BE2C (cell line): ENCODE measurements around the gene ITK.

Experiments used
- DNase-seq: peaks from one replicate; pipeline ENCODE4 v3.0.0-alpha.2; 2020
- H3K27me3 ChIP-seq: fragments of 250-450 bp; sonication (Bioruptor Pico); 2 replicates; pipeline ENCODE4 v1.5.1; 2020; ENCODE audit warnings: mild to moderate bottlenecking
- H3K36me3 ChIP-seq: fragments of 250-450 bp; sonication (Bioruptor Pico); 2 replicates; pipeline ENCODE4 v1.5.1; 2020; ENCODE audit warnings: mild to moderate bottlenecking
- H3K4me1 ChIP-seq: fragments of 250-450 bp; sonication (Bioruptor Pico); 2 replicates; pipeline ENCODE4 v1.5.1; 2020
- H3K4me3 ChIP-seq: 2 replicates; pipeline ENCODE4 v1.5.1; 2011; ENCODE audit warnings: low read depth, low read length
- H3K9me3 ChIP-seq: fragments of 250-450 bp; sonication (Bioruptor Pico); 2 replicates; pipeline ENCODE4 v1.5.1; 2020
- TF ChIP-seq, protein P1 (sequence below): IDR thresholded peaks from 2 replicates; pipeline ENCODE4 v1.5.1; 2012; ENCODE audit warnings: mild to moderate bottlenecking, low read depth, low read length

ITK gene

DNA sequence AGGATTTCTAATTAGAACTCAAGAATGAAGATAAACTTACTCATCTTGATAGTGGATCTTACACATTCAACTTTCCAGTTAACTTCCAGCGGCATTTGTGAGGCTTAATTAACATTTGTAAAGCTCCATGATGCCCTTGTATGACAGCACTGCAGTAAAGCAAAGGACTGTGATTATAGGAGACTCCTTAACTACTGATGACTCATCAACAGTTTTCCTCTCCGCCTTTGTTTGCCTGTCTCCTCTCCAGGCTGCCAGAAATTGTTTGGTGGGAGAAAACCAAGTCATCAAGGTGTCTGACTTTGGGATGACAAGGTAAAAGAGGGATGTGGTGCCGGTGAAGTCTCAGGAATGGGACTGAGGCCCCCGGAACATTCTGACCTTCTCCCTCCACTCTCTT lies 64.8 kb downstream of the ITK start:
- no peak for DNase-seq
- H3K4me3 ChIP-seq: no peak overlapping the region
- H3K36me3 ChIP-seq: no peaks in the 10 kb centered on the region
- TF ChIP-seq, protein P1, sequence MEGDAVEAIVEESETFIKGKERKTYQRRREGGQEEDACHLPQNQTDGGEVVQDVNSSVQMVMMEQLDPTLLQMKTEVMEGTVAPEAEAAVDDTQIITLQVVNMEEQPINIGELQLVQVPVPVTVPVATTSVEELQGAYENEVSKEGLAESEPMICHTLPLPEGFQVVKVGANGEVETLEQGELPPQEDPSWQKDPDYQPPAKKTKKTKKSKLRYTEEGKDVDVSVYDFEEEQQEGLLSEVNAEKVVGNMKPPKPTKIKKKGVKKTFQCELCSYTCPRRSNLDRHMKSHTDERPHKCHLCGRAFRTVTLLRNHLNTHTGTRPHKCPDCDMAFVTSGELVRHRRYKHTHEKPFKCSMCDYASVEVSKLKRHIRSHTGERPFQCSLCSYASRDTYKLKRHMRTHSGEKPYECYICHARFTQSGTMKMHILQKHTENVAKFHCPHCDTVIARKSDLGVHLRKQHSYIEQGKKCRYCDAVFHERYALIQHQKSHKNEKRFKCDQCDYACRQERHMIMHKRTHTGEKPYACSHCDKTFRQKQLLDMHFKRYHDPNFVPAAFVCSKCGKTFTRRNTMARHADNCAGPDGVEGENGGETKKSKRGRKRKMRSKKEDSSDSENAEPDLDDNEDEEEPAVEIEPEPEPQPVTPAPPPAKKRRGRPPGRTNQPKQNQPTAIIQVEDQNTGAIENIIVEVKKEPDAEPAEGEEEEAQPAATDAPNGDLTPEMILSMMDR: no peak
- H3K9me3 ChIP-seq: no peaks in the 10 kb centered on the region; the same call in 1 of the 2 replicates
- H3K4me1 ChIP-seq: no peaks in the 10 kb centered on the region
- peaks cover 7% of the 10 kb centered on the region for H3K27me3 ChIP-seq

DNA sequence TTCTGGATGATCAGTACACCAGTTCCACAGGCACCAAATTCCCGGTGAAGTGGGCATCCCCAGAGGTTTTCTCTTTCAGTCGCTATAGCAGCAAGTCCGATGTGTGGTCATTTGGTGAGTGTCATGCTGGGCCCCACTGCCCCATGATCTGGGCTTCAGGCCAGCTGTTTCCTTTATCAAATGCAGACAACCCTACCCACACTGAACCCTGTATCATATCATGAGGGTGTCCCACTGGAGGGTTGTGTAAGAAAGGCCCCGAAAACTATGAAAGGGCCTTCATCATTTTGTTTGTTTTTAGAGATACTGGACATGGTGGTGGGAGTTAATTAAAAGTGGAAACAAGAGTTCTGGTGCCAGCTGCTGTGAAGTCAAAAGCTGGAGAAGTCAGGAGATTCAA lies 65.2 kb downstream of the ITK start:
- Histone ChIP-seq H3K36me3 (no peaks in the 10 kb centered on the region), H3K9me3 (no peaks in the 10 kb centered on the region; the same call in 1 of the 2 replicates), H3K27me3 (peaks cover 7% of the 10 kb centered on the region), H3K4me3 (no peak overlapping the region), H3K4me1 (no peaks in the 10 kb centered on the region)
- TF ChIP-seq, protein P1: no peak
- DNase-seq: no peak

DNA sequence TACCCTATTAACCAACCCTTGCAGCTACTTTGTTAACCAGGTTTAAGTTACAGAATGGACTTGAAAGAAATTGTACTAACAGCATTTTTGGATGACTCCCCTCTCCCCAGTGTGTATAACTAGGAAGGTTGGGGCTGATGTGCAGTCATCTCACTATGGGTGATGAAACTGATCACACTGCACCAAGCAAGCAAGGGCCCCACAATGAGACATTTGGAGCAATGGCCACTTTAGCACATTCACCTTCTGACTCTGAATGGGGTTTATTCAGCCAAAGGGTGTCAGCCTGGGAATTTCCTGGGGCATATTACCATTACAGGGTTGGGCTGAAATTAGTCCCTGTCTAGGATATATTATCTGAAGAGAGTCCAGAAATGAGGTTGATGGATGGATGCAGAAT lies 66.6 kb downstream of the ITK start:
- TF ChIP-seq, protein P1: no peak
- H3K36me3 ChIP-seq: no peaks in the 10 kb centered on the region
- DNase-seq: no peak
- no peaks in the 10 kb centered on the region for H3K9me3 ChIP-seq
- peaks cover 7% of the 10 kb centered on the region for H3K27me3 ChIP-seq
- no peaks in the 10 kb centered on the region for H3K4me1 ChIP-seq
- no peak overlapping the region for H3K4me3 ChIP-seq

DNA sequence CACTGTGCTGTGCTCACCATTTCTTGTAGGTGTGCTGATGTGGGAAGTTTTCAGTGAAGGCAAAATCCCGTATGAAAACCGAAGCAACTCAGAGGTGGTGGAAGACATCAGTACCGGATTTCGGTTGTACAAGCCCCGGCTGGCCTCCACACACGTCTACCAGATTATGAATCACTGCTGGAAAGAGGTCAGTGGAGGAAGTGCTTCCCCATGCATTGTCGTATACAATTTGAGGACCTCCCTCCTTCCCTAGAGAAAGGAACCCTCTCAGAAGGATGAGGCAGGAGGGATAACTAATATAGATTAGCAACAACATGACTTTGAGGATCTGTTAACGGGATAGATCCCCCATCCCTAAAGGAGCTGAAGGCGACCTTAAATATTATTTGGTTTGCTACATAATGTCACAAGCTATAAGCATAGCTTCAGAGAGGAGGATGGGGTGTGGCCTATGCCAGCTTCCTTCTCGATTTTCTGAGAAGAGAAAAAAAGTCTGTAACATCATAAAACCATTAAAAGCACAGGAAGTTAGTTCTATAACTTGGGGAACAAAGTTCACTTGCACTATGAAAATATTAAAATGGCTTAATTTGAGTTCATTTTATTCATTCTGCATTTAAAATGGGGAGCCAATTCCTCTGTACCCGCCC lies 68.3 kb downstream of the ITK start:
- Histone ChIP-seq H3K9me3 (no peaks in the 10 kb centered on the region), H3K27me3 (peaks cover 7% of the 10 kb centered on the region), H3K36me3 (no peaks in the 10 kb centered on the region), H3K4me1 (no peaks in the 10 kb centered on the region), H3K4me3 (no peak overlapping the region)
- TF ChIP-seq, protein P1: no peak
- DNase-seq: no peak

DNA sequence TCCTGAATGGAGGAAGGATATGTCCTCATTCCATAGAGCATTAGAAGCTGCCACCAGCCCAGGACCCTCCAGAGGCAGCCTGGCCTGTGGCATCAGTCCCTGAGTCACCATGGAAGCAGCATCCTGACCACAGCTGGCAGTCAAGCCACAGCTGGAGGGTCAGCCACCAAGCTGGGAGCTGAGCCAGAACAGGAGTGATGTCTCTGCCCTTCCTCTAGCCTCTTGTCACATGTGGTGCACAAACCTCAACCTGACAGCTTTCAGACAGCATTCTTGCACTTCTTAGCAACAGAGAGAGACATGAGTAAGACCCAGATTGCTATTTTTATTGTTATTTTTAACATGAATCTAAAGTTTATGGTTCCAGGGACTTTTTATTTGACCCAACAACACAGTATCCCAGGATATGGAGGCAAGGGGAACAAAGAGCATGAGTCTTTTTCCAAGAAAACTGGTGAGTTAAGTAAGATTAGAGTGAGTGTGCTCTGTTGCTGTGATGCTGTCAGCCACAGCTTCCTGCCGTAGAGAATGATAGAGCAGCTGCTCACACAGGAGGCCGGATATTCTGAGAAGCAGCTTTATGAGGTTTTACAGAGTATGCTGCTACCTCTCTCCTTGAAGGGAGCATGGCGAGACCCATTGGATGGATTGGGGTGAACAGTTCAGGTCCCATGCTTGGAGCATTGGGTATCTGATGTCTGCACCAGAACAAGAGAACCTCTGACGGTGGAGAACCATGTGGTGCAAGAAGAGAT lies 72.2 kb downstream of the ITK start:
- Histone ChIP-seq H3K4me3 (no peak overlapping the region), H3K27me3 (peaks cover 9% of the 10 kb centered on the region), H3K36me3 (no peaks in the 10 kb centered on the region), H3K9me3 (no peaks in the 10 kb centered on the region), H3K4me1 (no peaks in the 10 kb centered on the region)
- TF ChIP-seq, protein P1: no peak
- no peak for DNase-seq

DNA sequence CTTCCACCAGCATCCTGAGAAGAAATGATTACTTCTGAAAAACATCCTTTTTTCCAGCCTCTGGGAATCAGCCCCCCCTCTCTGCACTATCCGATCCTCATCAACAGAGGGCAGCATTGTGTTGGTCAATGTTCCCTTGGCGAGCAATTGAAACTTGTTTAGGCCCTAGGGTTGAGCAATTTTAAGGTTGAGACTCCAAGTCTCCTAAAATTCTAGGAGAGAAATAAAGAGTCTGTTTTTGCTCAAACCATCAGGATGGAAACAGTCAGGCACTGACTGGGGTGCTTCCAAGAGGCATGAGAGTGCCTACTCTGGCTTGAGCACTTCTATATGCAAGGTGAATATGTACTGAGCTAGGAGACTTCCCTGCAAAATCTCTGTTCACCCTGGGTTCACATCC lies 72.9 kb downstream of the ITK start:
- Histone ChIP-seq H3K4me1 (no peaks in the 10 kb centered on the region), H3K36me3 (no peaks in the 10 kb centered on the region), H3K4me3 (no peak overlapping the region), H3K9me3 (no peaks in the 10 kb centered on the region), H3K27me3 (peaks cover 5% of the 10 kb centered on the region)
- peak; percentile 47 for DNase-seq
- TF ChIP-seq, protein P1: peak; percentile 93
